PFSK-1 (cell line): Measurements from ENCODE around the gene PDE4B.

ENCODE experiments used
- FOXP2 ChIP-seq: optimal IDR thresholded peaks from 2 replicates; pipeline ENCODE3; 2011; ENCODE audit warnings: borderline replicate concordance, control low read depth, inconsistent platforms; ENCODE audit not compliant: insufficient read depth; ENCODE audit errors: extremely low read length, extremely low read depth
- POLR2AphosphoS5 ChIP-seq: IDR thresholded peaks from 2 replicates; pipeline ENCODE4 v1.6.1; 2012; ENCODE audit warnings: low read depth, mild to moderate bottlenecking, control low read depth, low read length, moderate library complexity
- REST ChIP-seq, 2 experiments: IDR thresholded peaks; 2 replicates each; pipeline versions ENCODE4 v1.6.1 to v1.8.0; 2011 to 2012; ENCODE audit warnings: low read depth in 2 of 2, low read length in 2 of 2, control low read depth in 1 of 2, inconsistent platforms in 1 of 2, mild to moderate bottlenecking in 1 of 2, moderate library complexity in 1 of 2; ENCODE audit not compliant: insufficient read depth in 1 of 2
- TAF1 ChIP-seq: IDR thresholded peaks from 2 replicates; pipeline ENCODE4 v1.6.1; 2012; ENCODE audit warnings: low read length, control low read depth, borderline replicate concordance; ENCODE audit not compliant: insufficient read depth

GRCh38 chr1:65793359-65793732 is 651 bp downstream of the PDE4B start:
- TF ChIP-seq REST (IDR thresholded peaks at IDR 0.05; ENCODE audit: insufficient read depth in 1 of 2, low read depth in 2 of 2, low read length in 2 of 2) (no peak), TAF1 (no peak), POLR2AphosphoS5 (no peak), FOXP2 (no peak)
